Spleen (tissue), 11 donors: ENCODE measurements around the gene RSPH1. TPM values are rescaled to one million over a fixed set of nuclear protein-coding genes. Genes with fewer than 3 reads are reported as not detected.

Source experiments
- DNase-seq: peaks from one replicate; pipeline ENCODE4 v3.0.0-alpha.2; 2020
- H3K27ac ChIP-seq, 8 donors: fragments of 200-600 bp; sonication (generic) in 7 of 8; 1 replicate in 4 of 8; 2 replicates in 4 of 8; pipeline versions ENCODE4 v1.5.0 to v1.8.0; 2016 to 2021; ENCODE audit warnings: inconsistent platforms in 4 of 8, mild to moderate bottlenecking in 4 of 8, moderate library complexity in 1 of 8
- H3K27me3 ChIP-seq, 7 donors: fragments of 200-600 bp; sonication (generic) in 6 of 7; replicated peaks in 1 of 7; 1 replicate in 4 of 7; 2 replicates in 3 of 7; pipeline versions ENCODE4 v1.5.0 to v1.8.0; 2016 to 2021; ENCODE audit warnings: inconsistent platforms in 3 of 7, mild to moderate bottlenecking in 1 of 7
- H3K36me3 ChIP-seq, 6 donors: fragments of 200-600 bp; sonication (generic) in 5 of 6; 1 replicate in 4 of 6; 2 replicates in 2 of 6; pipeline versions ENCODE4 v1.5.0 to v1.8.0; 2016 to 2021; ENCODE audit warnings: inconsistent platforms in 2 of 6
- H3K4me1 ChIP-seq, 6 donors: fragments of 200-600 bp; sonication (generic) in 5 of 6; 1 replicate in 3 of 6; 2 replicates in 3 of 6; pipeline versions ENCODE4 v1.5.0 to v1.8.0; 2016 to 2021; ENCODE audit warnings: inconsistent platforms in 3 of 6
- H3K4me3 ChIP-seq, 8 donors: fragments of 200-600 bp; sonication (generic) in 7 of 8; 1 replicate in 4 of 8; 2 replicates in 4 of 8; pipeline versions ENCODE4 v1.5.0 to v1.8.0; 2016 to 2021; ENCODE audit warnings: inconsistent platforms in 4 of 8, mild to moderate bottlenecking in 4 of 8, moderate library complexity in 2 of 8
- H3K9me3 ChIP-seq, 8 donors: fragments of 200-600 bp; sonication (generic) in 7 of 8; 1 replicate in 4 of 8; 2 replicates in 4 of 8; pipeline versions ENCODE4 v1.5.0 to v1.8.0; 2016 to 2021; ENCODE audit warnings: inconsistent platforms in 4 of 8
- POLR2A ChIP-seq, 3 donors: fragments of 450-650 bp; IDR thresholded peaks; one replicate each; pipeline ENCODE4 v1.5.1; 2017; ENCODE audit warnings: antibody characterized with exemption in 3 of 3, mild to moderate bottlenecking in 1 of 3
- POLR2AphosphoS5 ChIP-seq, 3 donors: sonication (generic); formaldehyde crosslinking; IDR thresholded peaks; one replicate each; pipeline ENCODE4 v1.5.1; 2017; ENCODE audit warnings: antibody characterized with exemption in 3 of 3
- WGBS, 5 donors: extraction: QIAGEN DNeasy Blood & Tissue Kit in 3 of 5; methylation state at CpG; one replicate each; pipeline versions ENCODE4 v1.1.5 to v1.1.7; 2013 to 2018; 5-methylcytosine and 5-hydroxymethylcytosine counted together
- intact Hi-C: fragments of 100-400 bp; cut with DNase I; formaldehyde crosslinking; loops from one replicate; pipeline ENCODE4 v1.15.0; 2023; ENCODE audit warnings: low total_unique reads
- polyA plus RNA-seq, 3 donors: library from polyadenylated mRNA; stranded (reverse); fragments of 200-250 nt; gene quantifications; one replicate each; pipeline ENCODE4 v1.2.1, GENCODE V29; 2013
- total RNA-seq, 7 donors: library from RNA; depleted of rRNA in 3 of 7; stranded (reverse); fragments of >200 nt in 3 of 7; fragmentation: NEBNext Ultra II Directional in 4 of 7; extraction: Animal tissue kit (Norgen Biotek cat#: 25700) in 4 of 7; gene quantifications; one replicate each; pipeline versions ENCODE4 v1.1.0 to v1.2.1, GENCODE V29; 2016 to 2021
- TF ChIP-seq, protein P1 (sequence below), 11 experiments: fragments of 200-600 bp in 7 of 11; fragments of 450-650 bp in 4 of 11; sonication (generic) in 4 of 11; IDR thresholded peaks in 8 of 11; conservative IDR thresholded peaks in 3 of 11; 1 replicate in 7 of 11; 2 replicates in 4 of 11; pipeline versions ENCODE4 v1.4.0 to v1.8.0; 2016 to 2021; ENCODE audit warnings: antibody characterized with exemption in 11 of 11, inconsistent platforms in 4 of 11, mild to moderate bottlenecking in 1 of 11
- donor health status: healthy with polysubstance abuse.
- donor health status: DM: no; HTN: no; CAD: no; lungs with moderate emphysema.
- donor health status: DM: no; HTN: no; CAD: no.
- donor health status: Bipolar disorder and iron deficiency.
- donor health status: healthy.
- donor health status: DM: no; HTN: no; CAD: no.
- donor health status: DM: yes; HTN: yes; CAD: no.

Gene RSPH1
- total and polyA plus RNA-seq, 10 donors, result 0.10 to 0.35 (median 0.26) TPM; not detected in 5

DNA sequence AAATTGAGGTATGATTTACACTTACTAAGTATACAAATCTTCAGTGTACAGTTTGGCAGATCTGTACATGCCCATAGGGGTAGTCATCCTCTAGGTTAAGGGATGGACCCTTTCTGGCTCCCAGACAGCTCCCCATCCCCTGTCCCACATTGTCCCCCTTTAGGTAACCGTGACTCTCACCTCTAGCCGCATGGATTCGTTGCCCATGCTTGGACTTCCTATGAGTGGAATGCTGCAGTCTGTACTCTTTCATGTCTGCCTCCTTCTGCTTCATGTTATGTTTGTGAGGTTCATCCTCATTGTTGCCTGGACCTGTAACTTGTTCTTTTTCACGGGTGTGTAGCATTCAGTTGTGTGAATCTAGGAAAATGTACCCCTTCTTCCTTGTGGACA is 37.9 kb upstream of the RSPH1 start:
- DNase-seq, result no peak
- 77 to 83% (median 81%) methylated on average over 4 of the region's 4 CpGs for WGBS, 5 donors
- intact Hi-C loops, result no loop called here
- Histone ChIP-seq H3K27me3 (no peaks in the 10 kb centered on the region), H3K27ac (peak overlapping the region in 6 of 8 donors; percentile 51 to 88 (median 74)), H3K36me3 (peaks cover 0 to 62% (median 2%) of the 10 kb centered on the region in 6 donors), H3K9me3 (no peaks in the 10 kb centered on the region), H3K4me1 (peaks cover 25 to 80% (median 53%) of the 10 kb centered on the region in 6 donors), H3K4me3 (peak overlapping the region in 2 of 8 donors; percentile 25 to 56)
- TF ChIP-seq, protein P1, sequence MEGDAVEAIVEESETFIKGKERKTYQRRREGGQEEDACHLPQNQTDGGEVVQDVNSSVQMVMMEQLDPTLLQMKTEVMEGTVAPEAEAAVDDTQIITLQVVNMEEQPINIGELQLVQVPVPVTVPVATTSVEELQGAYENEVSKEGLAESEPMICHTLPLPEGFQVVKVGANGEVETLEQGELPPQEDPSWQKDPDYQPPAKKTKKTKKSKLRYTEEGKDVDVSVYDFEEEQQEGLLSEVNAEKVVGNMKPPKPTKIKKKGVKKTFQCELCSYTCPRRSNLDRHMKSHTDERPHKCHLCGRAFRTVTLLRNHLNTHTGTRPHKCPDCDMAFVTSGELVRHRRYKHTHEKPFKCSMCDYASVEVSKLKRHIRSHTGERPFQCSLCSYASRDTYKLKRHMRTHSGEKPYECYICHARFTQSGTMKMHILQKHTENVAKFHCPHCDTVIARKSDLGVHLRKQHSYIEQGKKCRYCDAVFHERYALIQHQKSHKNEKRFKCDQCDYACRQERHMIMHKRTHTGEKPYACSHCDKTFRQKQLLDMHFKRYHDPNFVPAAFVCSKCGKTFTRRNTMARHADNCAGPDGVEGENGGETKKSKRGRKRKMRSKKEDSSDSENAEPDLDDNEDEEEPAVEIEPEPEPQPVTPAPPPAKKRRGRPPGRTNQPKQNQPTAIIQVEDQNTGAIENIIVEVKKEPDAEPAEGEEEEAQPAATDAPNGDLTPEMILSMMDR (IDR thresholded peaks at IDR 0.05 in 8 of 11, conservative IDR thresholded peaks at IDR 0.05 in 3 of 11), result no peak
- TF ChIP-seq POLR2AphosphoS5 (IDR thresholded peaks at IDR 0.05) (no peak), POLR2A (IDR thresholded peaks at IDR 0.05) (no peak)

DNA sequence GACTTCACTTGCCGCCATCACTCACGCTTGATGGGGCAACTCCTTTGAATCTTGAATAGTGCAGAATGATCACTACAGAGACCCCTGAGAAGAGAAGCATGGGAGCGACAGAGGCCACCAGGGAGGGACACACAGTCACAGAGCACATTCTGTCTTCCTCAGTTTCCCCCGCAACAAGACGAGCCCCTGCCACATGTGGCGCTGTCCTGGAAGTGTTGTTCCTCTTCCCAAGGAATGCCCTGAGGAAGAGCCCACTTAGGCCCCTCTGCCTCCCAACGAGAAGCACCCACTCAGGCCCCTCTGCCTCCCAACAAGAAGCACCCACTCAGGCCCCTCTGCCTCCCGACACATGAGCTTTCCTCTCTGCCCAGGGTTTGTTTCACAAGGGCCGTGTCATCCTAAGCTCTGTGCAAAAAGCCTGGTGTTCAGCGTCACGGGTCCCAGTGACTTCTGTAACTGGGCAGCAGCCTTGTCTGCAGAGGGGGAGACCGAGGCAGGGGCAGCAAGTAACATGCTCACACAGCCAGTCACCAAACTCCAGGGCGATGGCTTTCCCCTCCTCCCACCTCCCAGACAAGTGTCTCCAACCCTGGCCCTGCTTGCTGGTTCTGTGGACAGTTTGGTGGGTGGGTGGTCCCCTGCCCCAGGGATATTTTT is 37.4 kb upstream of the RSPH1 start:
- Histone ChIP-seq H3K4me1 (peaks cover 28 to 85% (median 57%) of the 10 kb centered on the region in 6 donors), H3K4me3 (peak overlapping the region in 2 of 8 donors; percentile 25 to 56), H3K9me3 (no peaks in the 10 kb centered on the region), H3K27ac (peak overlapping the region in 5 of 8 donors; percentile 38 to 88 (median 74)), H3K36me3 (peaks cover 0 to 58% (median 2%) of the 10 kb centered on the region in 6 donors), H3K27me3 (no peaks in the 10 kb centered on the region)
- WGBS, 5 donors, result 86 to 92% (median 90%) methylated on average over 12 to 13 of the region's 13 CpGs
- intact Hi-C loops, result no loop called here
- DNase-seq, result no peak
- no peak for TF ChIP-seq POLR2A (IDR thresholded peaks at IDR 0.05)
- TF ChIP-seq POLR2AphosphoS5 (IDR thresholded peaks at IDR 0.05), result no peak
- TF ChIP-seq, protein P1 (IDR thresholded peaks at IDR 0.05 in 8 of 11, conservative IDR thresholded peaks at IDR 0.05 in 3 of 11), result no peak

DNA sequence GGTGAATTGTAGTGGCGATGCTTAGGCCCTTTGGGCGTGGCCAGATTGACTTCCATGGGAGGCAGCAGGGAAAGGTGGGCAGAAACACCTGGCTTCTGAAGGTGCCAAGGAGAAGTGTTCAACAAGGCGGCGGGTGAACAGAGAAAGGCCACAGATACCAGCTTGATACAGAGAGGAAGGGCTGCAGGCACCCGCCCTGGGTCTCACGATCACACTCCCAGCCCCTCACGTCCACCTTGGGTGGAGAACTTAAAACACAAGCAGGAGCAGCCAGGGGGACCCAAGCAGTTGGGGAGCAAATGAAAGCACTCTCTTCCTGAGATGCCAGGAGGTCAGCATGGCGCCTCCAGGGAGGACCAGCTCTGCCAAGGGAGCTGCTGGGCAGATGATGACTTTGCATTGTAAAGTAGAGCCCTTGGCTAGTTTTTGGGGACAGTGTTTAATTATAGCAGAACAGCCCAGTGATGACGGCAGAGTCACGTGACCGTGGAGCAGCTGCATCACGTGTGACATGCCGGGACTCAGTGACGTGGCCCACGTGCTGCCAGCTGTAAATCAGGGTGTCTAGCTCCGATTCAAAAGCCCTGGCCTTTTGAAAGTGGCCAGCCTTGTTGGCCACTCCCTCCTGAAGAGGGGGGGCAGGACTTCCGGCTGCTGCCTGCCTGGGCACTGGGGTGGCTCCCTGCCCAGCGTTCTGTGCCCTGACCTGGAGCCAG is 36.6 kb upstream of the RSPH1 start:
- DNase-seq, result peak; percentile 86
- intact Hi-C loops, result no loop called here
- Histone ChIP-seq H3K4me3 (no peak overlapping the region), H3K27me3 (no peaks in the 10 kb centered on the region), H3K9me3 (no peaks in the 10 kb centered on the region), H3K4me1 (peaks cover 33 to 91% (median 65%) of the 10 kb centered on the region in 6 donors), H3K27ac (peak overlapping the region in 5 of 8 donors; percentile 38 to 88 (median 74)), H3K36me3 (peaks cover 0 to 55% (median 2%) of the 10 kb centered on the region in 6 donors)
- 56 to 67% (median 64%) methylated on average over 18 of the region's 18 CpGs for WGBS, 5 donors
- TF ChIP-seq POLR2A (IDR thresholded peaks at IDR 0.05) (no peak), POLR2AphosphoS5 (IDR thresholded peaks at IDR 0.05) (peak; percentile 71 to 81 (median 80))
- TF ChIP-seq, protein P1 (IDR thresholded peaks at IDR 0.05 in 8 of 11, conservative IDR thresholded peaks at IDR 0.05 in 3 of 11), result no peak

DNA sequence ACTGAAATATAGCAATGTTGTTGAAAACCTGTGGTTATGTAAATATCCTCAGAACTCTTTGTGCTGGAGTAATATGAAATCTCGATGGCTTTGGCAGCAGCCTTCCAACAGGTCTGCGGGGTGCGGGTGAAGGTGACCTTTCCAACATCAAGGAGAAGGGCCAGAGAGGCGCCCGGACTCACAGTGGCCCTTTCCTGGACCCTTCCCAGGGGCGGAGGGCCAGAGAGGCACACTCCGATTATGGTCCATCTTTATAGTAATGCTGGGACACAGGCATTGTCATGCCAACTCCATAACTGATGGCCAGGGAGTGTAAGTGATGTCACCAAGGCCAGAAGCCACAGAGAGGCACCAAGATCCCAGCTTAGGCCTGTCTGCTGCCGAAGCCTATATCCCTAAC is 35.7 kb upstream of the RSPH1 start:
- no peak for DNase-seq
- TF ChIP-seq POLR2AphosphoS5 (IDR thresholded peaks at IDR 0.05), result no peak
- Histone ChIP-seq H3K9me3 (no peaks in the 10 kb centered on the region), H3K4me3 (no peak overlapping the region), H3K27me3 (no peaks in the 10 kb centered on the region), H3K36me3 (peaks cover 0 to 52% (median 2%) of the 10 kb centered on the region in 6 donors), H3K27ac (peak overlapping the region in 2 of 8 donors; percentile 48 to 76), H3K4me1 (peaks cover 39 to 91% (median 67%) of the 10 kb centered on the region in 6 donors)
- WGBS, 5 donors, result 93 to 95% (median 95%) methylated on average over 8 of the region's 8 CpGs
- intact Hi-C loops, result no loop called here
